Activated CD8-positive, alpha-beta memory T cell treated with anti-CD3 and anti-CD28 coated beads, Interleukin-2, amount 50 U/mL, for 48 hours (primary cell): ENCODE data around the gene CDHR1.
A peak's percentile ranks its signal among the peaks of the same experiment; 100 is the strongest.
"Not testable (repeated sequence)": the region's sequence is repeated elsewhere in the genome, so short reads cannot be mapped to it uniquely, and the experiment has no call there.

Experiments
- DNase-seq: peaks from one replicate; pipeline ENCODE4 v3.0.0-alpha.2; 2020

The CDHR1 gene

GRCh38 chr10:84175436-84175835 lies 18.9 kb upstream of the CDHR1 start:
- no peak for DNase-seq

GRCh38 chr10:84176351-84176750 lies 18.0 kb upstream of the CDHR1 start:
- peak; percentile 38 for DNase-seq

GRCh38 chr10:84176836-84177474 lies 17.4 kb upstream of the CDHR1 start:
- DNase-seq = peak; percentile 49

GRCh38 chr10:84177541-84178141 lies 16.7 kb upstream of the CDHR1 start:
- DNase-seq = peak; percentile 56

- peak; percentile 20 for DNase-seq
Measured at GRCh38 chr10:84178160-84178609, 16.2 kb upstream of the CDHR1 start.

- no peak for DNase-seq
Measured at GRCh38 chr10:84179059-84179710, 15.2 kb upstream of the CDHR1 start.

- not testable (repeated sequence) for DNase-seq
Measured at GRCh38 chr10:84180386-84180785, 14.0 kb upstream of the CDHR1 start.

- DNase-seq = no peak
Measured at GRCh38 chr10:84181631-84182030, 12.7 kb upstream of the CDHR1 start.

- DNase-seq = no peak
Measured at GRCh38 chr10:84184517-84184916, 9.8 kb upstream of the CDHR1 start.

GRCh38 chr10:84185526-84186175 lies 8.7 kb upstream of the CDHR1 start:
- DNase-seq = no peak

GRCh38 chr10:84188815-84189214 lies 5.5 kb upstream of the CDHR1 start:
- no peak for DNase-seq

- DNase-seq = no peak
Measured at GRCh38 chr10:84190621-84191020, 3.7 kb upstream of the CDHR1 start.

GRCh38 chr10:84191106-84191505 lies 3.2 kb upstream of the CDHR1 start:
- no peak for DNase-seq

- no peak for DNase-seq
Measured at GRCh38 chr10:84193327-84193726, 1.0 kb upstream of the CDHR1 start.

GRCh38 chr10:84193846-84194423 lies 402 bp upstream of the CDHR1 start:
- DNase-seq = no peak

GRCh38 chr10:84195044-84195830 lies 900 bp downstream of the CDHR1 start:
- no peak for DNase-seq

- DNase-seq = no peak
Measured at GRCh38 chr10:84196083-84196482, 1.7 kb downstream of the CDHR1 start.

- DNase-seq = no peak
Measured at GRCh38 chr10:84196941-84197340, 2.6 kb downstream of the CDHR1 start.

GRCh38 chr10:84197643-84198042 lies 3.3 kb downstream of the CDHR1 start:
- DNase-seq = no peak

GRCh38 chr10:84198206-84198915 lies 4.0 kb downstream of the CDHR1 start:
- no peak for DNase-seq

GRCh38 chr10:84200537-84201243 lies 6.4 kb downstream of the CDHR1 start:
- no peak for DNase-seq
